Large intestine (tissue), 3 donors: ENCODE data around the gene OBP2A. TPM values are rescaled to one million over a fixed set of nuclear protein-coding genes. Genes with fewer than 3 reads are reported as not detected.
"Not testable (repeated sequence)": the region's sequence is repeated elsewhere in the genome, so short reads cannot be mapped to it uniquely, and the experiment has no call there.

ENCODE experiments used
- DNase-seq, 2 donors: peaks; one replicate each; pipeline versions ENCODE4 v3.0.0 to v3.0.0-alpha.2; 2013
- H3K27ac ChIP-seq: one replicate; pipeline ENCODE4 v1.5.1; 2013; ENCODE audit warnings: low read length
- H3K27me3 ChIP-seq: 2 replicates; pipeline ENCODE4 v1.6.1; 2013; ENCODE audit warnings: low read length; ENCODE audit not compliant: control insufficient read depth, insufficient read depth
- H3K36me3 ChIP-seq: 2 replicates; pipeline ENCODE4 v1.6.1; 2013; ENCODE audit warnings: low read length; ENCODE audit not compliant: control insufficient read depth, insufficient read depth
- H3K4me1 ChIP-seq: one replicate; pipeline ENCODE4 v1.6.1; 2013; ENCODE audit warnings: low read length; ENCODE audit not compliant: control insufficient read depth, insufficient read depth
- H3K4me3 ChIP-seq: one replicate; pipeline ENCODE4 v1.5.1; 2013; ENCODE audit warnings: low read length
- H3K9me3 ChIP-seq: one replicate; pipeline ENCODE4 v1.6.1; 2013; ENCODE audit warnings: mild to moderate bottlenecking, low read depth, low read length, moderate library complexity; ENCODE audit not compliant: control insufficient read depth
- WGBS: methylation state at CpG from one replicate; pipeline ENCODE4 v1.1.5; 2013; ENCODE audit warnings: low lambda C conversion rate; ENCODE audit not compliant: insufficient coverage; 5-methylcytosine and 5-hydroxymethylcytosine counted together
- polyA plus RNA-seq: library from polyadenylated mRNA; unstranded; fragments of 120-200 nt; gene quantifications from one replicate; pipeline ENCODE4 v1.2.1, GENCODE V29; 2013

Gene OBP2A
- polyA plus RNA-seq, 1 donor = not detected

- WGBS = no CpG with 5 or more reads among the region's 11 CpGs
- Histone ChIP-seq H3K4me3 (no peak overlapping the region), H3K27me3 (no peaks in the 10 kb centered on the region), H3K4me1 (no peaks in the 10 kb centered on the region), H3K36me3 (no peaks in the 10 kb centered on the region), H3K9me3 (no peaks in the 10 kb centered on the region), H3K27ac (no peak overlapping the region)
- no peak for DNase-seq
Measured at GRCh38 chr9:135521608-135522095, 24.3 kb upstream of the OBP2A start.

DNA sequence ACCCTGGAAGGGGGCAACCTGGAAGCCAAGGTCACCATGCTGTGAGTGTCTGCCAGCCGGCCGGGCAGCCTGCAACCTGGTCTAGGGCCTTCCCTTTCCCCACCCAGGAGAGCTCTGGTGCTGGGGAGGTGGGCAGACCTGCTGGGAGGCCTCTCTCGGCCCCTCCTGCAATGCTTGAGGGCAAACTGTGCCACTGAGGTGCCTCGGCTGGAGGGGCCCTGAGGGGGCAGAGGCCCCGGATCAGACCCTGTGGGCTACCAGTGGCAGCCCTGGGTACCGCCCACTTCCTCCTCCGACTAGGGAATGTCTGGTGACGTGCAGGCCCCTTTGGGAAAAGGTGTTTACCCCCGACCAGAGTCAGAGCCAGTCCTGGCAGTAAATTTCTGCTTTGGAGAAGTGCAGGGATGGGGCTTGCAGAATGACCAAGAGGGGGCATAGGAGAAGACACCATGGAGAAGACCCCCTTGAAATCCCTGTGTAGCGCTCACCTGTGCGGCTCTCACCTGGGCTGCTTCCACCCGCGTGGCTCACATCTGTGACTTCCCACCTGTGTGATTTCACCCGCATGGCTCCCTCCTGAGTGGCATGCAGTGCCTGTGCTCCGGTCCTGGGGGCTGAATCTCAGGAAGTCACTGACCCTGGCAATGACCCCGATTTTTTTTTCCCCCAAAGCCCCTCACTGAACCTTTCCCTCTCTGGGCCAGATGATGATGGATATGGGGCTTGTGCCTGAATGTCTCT, 23.6 kb upstream of the OBP2A start:
- no peaks in the 10 kb centered on the region for H3K36me3 ChIP-seq
- no peak overlapping the region for H3K4me3 ChIP-seq
- no peak for DNase-seq
- H3K27ac ChIP-seq = no peak overlapping the region
- no peaks in the 10 kb centered on the region for H3K4me1 ChIP-seq
- H3K9me3 ChIP-seq = no peaks in the 10 kb centered on the region
- WGBS = no CpG with 5 or more reads among the region's 16 CpGs
- H3K27me3 ChIP-seq = no peaks in the 10 kb centered on the region

- Histone ChIP-seq H3K4me1 (no peaks in the 10 kb centered on the region), H3K9me3 (no peaks in the 10 kb centered on the region), H3K36me3 (no peaks in the 10 kb centered on the region), H3K4me3 (no peak overlapping the region), H3K27ac (no peak overlapping the region), H3K27me3 (no peaks in the 10 kb centered on the region)
- no peak for DNase-seq
- WGBS = no CpG with 5 or more reads among the region's 17 CpGs
Measured at GRCh38 chr9:135522931-135523330, 23.0 kb upstream of the OBP2A start.

DNA sequence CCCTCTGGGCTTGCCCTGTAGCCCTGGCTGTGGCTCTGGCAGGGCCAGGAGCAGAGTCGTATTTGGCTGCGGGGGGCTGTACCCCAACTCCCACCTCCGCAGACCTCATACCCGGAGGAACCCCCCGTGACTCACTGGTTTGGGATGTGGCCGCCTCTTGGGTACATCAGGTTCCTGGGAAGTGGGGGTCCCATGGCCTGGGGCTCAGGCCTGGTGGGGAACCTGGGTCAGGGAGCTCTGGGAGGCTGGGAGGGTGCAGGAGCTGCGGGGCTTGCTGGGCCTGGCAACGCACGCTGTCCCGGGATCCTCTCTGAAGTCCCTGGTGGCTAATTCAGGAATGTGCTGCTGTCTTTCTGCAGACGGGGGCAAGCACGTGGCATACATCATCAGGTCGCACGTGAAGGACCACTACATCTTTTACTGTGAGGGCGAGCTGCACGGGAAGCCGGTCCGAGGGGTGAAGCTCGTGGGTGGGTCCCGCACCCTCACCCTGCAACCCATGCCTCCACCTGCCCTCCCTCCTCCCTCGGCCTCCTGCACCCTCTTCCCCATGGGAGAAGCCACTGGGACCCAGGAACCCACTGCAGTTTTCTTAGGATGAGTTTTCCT, 22.3 kb upstream of the OBP2A start:
- Histone ChIP-seq H3K9me3 (no peaks in the 10 kb centered on the region), H3K27ac (no peak overlapping the region), H3K36me3 (no peaks in the 10 kb centered on the region), H3K4me1 (no peaks in the 10 kb centered on the region), H3K27me3 (no peaks in the 10 kb centered on the region), H3K4me3 (no peak overlapping the region)
- WGBS = no CpG with 5 or more reads among the region's 21 CpGs
- DNase-seq = no peak

DNA sequence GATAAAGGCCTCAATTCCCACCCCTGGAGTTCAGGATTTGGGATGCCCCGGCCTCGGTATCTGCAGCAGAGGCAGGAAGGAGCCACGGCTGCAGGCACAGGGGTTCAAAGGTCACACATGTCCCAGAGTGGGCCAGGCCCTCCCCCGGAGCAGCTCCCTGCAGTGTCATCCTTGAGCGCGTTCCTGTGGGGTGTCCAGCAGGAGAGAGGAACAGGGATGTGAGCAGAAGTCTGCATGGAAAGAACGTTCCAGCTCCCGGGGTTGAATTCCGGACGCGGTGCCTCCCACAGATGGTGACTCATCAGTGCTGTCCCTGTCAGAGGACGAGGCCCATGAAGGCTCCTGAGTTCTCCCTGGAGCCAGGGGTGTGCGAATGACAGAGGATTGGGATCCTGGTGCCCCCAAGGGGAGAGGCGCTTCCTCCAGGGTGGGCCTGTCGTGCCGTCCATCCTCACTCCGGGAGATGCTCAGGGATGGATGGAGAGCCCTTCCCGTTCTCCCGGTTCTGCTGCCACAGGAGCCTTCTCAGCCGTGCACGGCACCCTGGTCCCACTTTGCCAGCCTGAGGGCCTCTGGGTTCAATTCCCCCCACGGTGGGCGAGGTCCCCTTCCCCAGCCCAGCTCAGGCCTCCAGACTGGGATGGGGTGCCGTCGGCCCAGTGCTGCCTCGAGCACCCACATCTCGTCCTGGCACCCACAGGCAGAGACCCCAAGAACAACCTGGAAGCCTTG, 21.6 kb upstream of the OBP2A start:
- no peaks in the 10 kb centered on the region for H3K36me3 ChIP-seq
- H3K27me3 ChIP-seq = no peaks in the 10 kb centered on the region
- WGBS = no CpG with 5 or more reads among the region's 27 CpGs
- no peak overlapping the region for H3K4me3 ChIP-seq
- H3K9me3 ChIP-seq = no peaks in the 10 kb centered on the region
- no peak for DNase-seq
- no peak overlapping the region for H3K27ac ChIP-seq
- H3K4me1 ChIP-seq = no peaks in the 10 kb centered on the region

- Histone ChIP-seq H3K4me1 (no peaks in the 10 kb centered on the region), H3K9me3 (no peaks in the 10 kb centered on the region), H3K27me3 (no peaks in the 10 kb centered on the region), H3K36me3 (no peaks in the 10 kb centered on the region), H3K4me3 (no peak overlapping the region), H3K27ac (no peak overlapping the region)
- WGBS = no CpG with 5 or more reads among the region's 31 CpGs
- no peak for DNase-seq
Measured at GRCh38 chr9:135525241-135526088, 20.5 kb upstream of the OBP2A start.

GRCh38 chr9:135526089-135526729, 19.7 kb upstream of the OBP2A start:
- H3K4me3 ChIP-seq = no peak overlapping the region
- WGBS = no CpG with 5 or more reads among the region's 11 CpGs
- no peaks in the 10 kb centered on the region for H3K4me1 ChIP-seq
- no peaks in the 10 kb centered on the region for H3K9me3 ChIP-seq
- DNase-seq = no peak
- no peaks in the 10 kb centered on the region for H3K27me3 ChIP-seq
- H3K27ac ChIP-seq = no peak overlapping the region
- H3K36me3 ChIP-seq = no peaks in the 10 kb centered on the region

- no peaks in the 10 kb centered on the region for H3K4me1 ChIP-seq
- no peak overlapping the region for H3K4me3 ChIP-seq
- H3K36me3 ChIP-seq = no peaks in the 10 kb centered on the region
- H3K9me3 ChIP-seq = no peaks in the 10 kb centered on the region
- DNase-seq = no peak
- WGBS = no CpG with 5 or more reads among the region's 30 CpGs
- no peaks in the 10 kb centered on the region for H3K27me3 ChIP-seq
- no peak overlapping the region for H3K27ac ChIP-seq
Measured at GRCh38 chr9:135526730-135527571, 19.0 kb upstream of the OBP2A start.

- not testable (repeated sequence) for H3K4me1 ChIP-seq, H3K4me3 ChIP-seq, H3K9me3 ChIP-seq, H3K27me3 ChIP-seq, DNase-seq, H3K27ac ChIP-seq, H3K36me3 ChIP-seq
- WGBS = 100% methylated on average over 1 of the region's 10 CpGs
Measured at GRCh38 chr9:135528842-135529435, 17.0 kb upstream of the OBP2A start.
